ENCODE results near the gene TCEAL5. TPM values are rescaled to one million over a fixed set of nuclear protein-coding genes. Genes with fewer than 3 reads are reported as not detected.
A peak's percentile ranks its signal among the peaks of the same experiment; 100 is the strongest.

The TCEAL5 gene
- total RNA-seq, 1 donor from 2014 or later = 3.0 TPM

DNA sequence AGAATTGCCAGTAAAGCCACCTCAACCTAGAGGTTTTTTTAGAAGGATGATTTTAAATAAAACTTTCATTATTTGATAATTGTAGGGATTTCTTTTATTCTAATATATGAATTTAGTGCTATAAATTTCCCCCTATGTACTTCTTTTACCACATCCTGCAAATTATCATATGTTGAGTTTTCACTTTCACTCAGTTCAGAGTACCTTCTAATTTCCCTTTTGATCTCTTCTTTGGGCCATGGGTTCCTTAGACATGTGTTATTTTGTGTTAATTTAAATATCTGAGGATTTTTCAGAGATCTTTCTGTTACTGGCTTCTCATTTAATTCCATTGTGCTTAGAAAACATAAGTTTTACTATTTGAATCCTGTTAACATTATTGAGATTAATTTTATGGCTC lies 28.2 kb upstream of the TCEAL5 start:
- no peak for DNase-seq (ENCODE audit: low spot score)
- Mint-ChIP-seq H3K4me1 (ENCODE audit: unreplicated experiment) (peaks cover 2% of the 10 kb centered on the region), H3K9me3 (ENCODE audit: unreplicated experiment) (no peaks in the 10 kb centered on the region), H3K27ac (ENCODE audit: unreplicated experiment) (no peak overlapping the region), H3K27me3 (ENCODE audit: unreplicated experiment) (no peaks in the 10 kb centered on the region), H3K4me3 (ENCODE audit: unreplicated experiment) (no peak overlapping the region), H3K36me3 (ENCODE audit: low read depth, unreplicated experiment) (no peaks in the 10 kb centered on the region)
- TF ChIP-seq, protein P1, sequence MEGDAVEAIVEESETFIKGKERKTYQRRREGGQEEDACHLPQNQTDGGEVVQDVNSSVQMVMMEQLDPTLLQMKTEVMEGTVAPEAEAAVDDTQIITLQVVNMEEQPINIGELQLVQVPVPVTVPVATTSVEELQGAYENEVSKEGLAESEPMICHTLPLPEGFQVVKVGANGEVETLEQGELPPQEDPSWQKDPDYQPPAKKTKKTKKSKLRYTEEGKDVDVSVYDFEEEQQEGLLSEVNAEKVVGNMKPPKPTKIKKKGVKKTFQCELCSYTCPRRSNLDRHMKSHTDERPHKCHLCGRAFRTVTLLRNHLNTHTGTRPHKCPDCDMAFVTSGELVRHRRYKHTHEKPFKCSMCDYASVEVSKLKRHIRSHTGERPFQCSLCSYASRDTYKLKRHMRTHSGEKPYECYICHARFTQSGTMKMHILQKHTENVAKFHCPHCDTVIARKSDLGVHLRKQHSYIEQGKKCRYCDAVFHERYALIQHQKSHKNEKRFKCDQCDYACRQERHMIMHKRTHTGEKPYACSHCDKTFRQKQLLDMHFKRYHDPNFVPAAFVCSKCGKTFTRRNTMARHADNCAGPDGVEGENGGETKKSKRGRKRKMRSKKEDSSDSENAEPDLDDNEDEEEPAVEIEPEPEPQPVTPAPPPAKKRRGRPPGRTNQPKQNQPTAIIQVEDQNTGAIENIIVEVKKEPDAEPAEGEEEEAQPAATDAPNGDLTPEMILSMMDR (IDR thresholded peaks at IDR 0.05; ENCODE audit: unreplicated experiment) = no peak

GRCh38 chrX:103293118-103293517 lies 16.6 kb upstream of the TCEAL5 start:
- no peaks in the 10 kb centered on the region for H3K36me3 Mint-ChIP-seq (ENCODE audit: low read depth, unreplicated experiment)
- H3K27ac Mint-ChIP-seq (ENCODE audit: unreplicated experiment) = no peak overlapping the region
- H3K9me3 Mint-ChIP-seq (ENCODE audit: unreplicated experiment) = no peaks in the 10 kb centered on the region
- no peaks in the 10 kb centered on the region for H3K4me1 Mint-ChIP-seq (ENCODE audit: unreplicated experiment)
- DNase-seq (ENCODE audit: low spot score) = no peak
- H3K4me3 Mint-ChIP-seq (ENCODE audit: unreplicated experiment) = no peak overlapping the region
- H3K27me3 Mint-ChIP-seq (ENCODE audit: unreplicated experiment) = no peaks in the 10 kb centered on the region
- TF ChIP-seq, protein P1 (IDR thresholded peaks at IDR 0.05; ENCODE audit: unreplicated experiment) = no peak

- TF ChIP-seq, protein P1 (IDR thresholded peaks at IDR 0.05; ENCODE audit: unreplicated experiment) = no peak
- no peak for DNase-seq (ENCODE audit: low spot score)
- H3K4me3 Mint-ChIP-seq (ENCODE audit: unreplicated experiment) = no peak overlapping the region
- H3K27ac Mint-ChIP-seq (ENCODE audit: unreplicated experiment) = no peak overlapping the region
- H3K36me3 Mint-ChIP-seq (ENCODE audit: low read depth, unreplicated experiment) = no peaks in the 10 kb centered on the region
- no peaks in the 10 kb centered on the region for H3K9me3 Mint-ChIP-seq (ENCODE audit: unreplicated experiment)
- H3K4me1 Mint-ChIP-seq (ENCODE audit: unreplicated experiment) = no peaks in the 10 kb centered on the region
- peaks cover 4% of the 10 kb centered on the region for H3K27me3 Mint-ChIP-seq (ENCODE audit: unreplicated experiment)
Measured at GRCh38 chrX:103279624-103280023, 3.1 kb upstream of the TCEAL5 start.

GRCh38 chrX:103275947-103276567 lies 493 bp downstream of the TCEAL5 start:
- Mint-ChIP-seq H3K27ac (ENCODE audit: unreplicated experiment) (no peak overlapping the region), H3K36me3 (ENCODE audit: low read depth, unreplicated experiment) (peaks cover 4% of the 10 kb centered on the region), H3K9me3 (ENCODE audit: unreplicated experiment) (no peaks in the 10 kb centered on the region), H3K4me1 (ENCODE audit: unreplicated experiment) (no peaks in the 10 kb centered on the region), H3K4me3 (ENCODE audit: unreplicated experiment) (peak overlapping the region; percentile 89), H3K27me3 (ENCODE audit: unreplicated experiment) (peaks cover 7% of the 10 kb centered on the region)
- TF ChIP-seq, protein P1 (IDR thresholded peaks at IDR 0.05; ENCODE audit: unreplicated experiment) = no peak
- no peak for DNase-seq (ENCODE audit: low spot score)

DNA sequence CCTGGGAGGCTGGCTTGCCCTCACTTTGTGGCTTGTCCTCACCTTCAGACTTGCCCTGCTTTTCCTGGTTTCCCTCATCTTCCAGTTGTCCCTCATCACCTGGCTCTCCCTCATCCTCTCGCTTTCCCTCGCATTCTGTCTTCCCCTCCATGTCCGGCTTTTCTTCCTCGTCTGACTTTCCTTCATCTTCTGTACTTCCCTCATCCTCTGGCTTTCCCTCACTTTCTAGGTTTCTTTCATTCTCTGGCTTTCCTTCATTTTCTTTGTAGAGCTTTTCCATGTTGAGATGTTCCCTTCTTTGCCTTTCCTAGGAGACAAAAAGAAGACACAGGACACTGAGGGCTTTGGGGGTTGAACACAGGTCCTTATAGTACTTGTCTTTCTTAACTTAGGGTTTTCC lies 2.3 kb downstream of the TCEAL5 start:
- no peaks in the 10 kb centered on the region for H3K4me1 Mint-ChIP-seq (ENCODE audit: unreplicated experiment)
- no peak overlapping the region for H3K4me3 Mint-ChIP-seq (ENCODE audit: unreplicated experiment)
- peaks cover 7% of the 10 kb centered on the region for H3K27me3 Mint-ChIP-seq (ENCODE audit: unreplicated experiment)
- peaks cover 4% of the 10 kb centered on the region for H3K36me3 Mint-ChIP-seq (ENCODE audit: low read depth, unreplicated experiment)
- no peak overlapping the region for H3K27ac Mint-ChIP-seq (ENCODE audit: unreplicated experiment)
- TF ChIP-seq, protein P1 (IDR thresholded peaks at IDR 0.05; ENCODE audit: unreplicated experiment) = no peak
- no peaks in the 10 kb centered on the region for H3K9me3 Mint-ChIP-seq (ENCODE audit: unreplicated experiment)
- DNase-seq (ENCODE audit: low spot score) = no peak

Measured in endothelial cell (in vitro differentiated cells).